H9 (cell line): ENCODE data around the gene ASXL3. TPM values are rescaled to one million over a fixed set of nuclear protein-coding genes. Genes with fewer than 3 reads are reported as not detected.

ENCODE experiments used
- DNase-seq: peaks from one replicate; pipeline ENCODE4 v3.0.0-alpha.2; 2017
- H2AFZ ChIP-seq: one replicate; pipeline ENCODE4 v1.6.1; 2013; ENCODE audit warnings: mild to moderate bottlenecking, low read length, control low read depth, moderate library complexity
- H2AK5ac ChIP-seq: 2 replicates; pipeline ENCODE4 v1.6.1; 2013; ENCODE audit warnings: low read length, control low read depth, mixed read lengths; ENCODE audit not compliant: insufficient read length
- H2BK120ac ChIP-seq: one replicate; pipeline ENCODE4 v1.6.1; 2013; ENCODE audit warnings: low read depth, mild to moderate bottlenecking, low read length, control low read depth, inconsistent platforms; ENCODE audit not compliant: poor library complexity, severe bottlenecking
- H2BK12ac ChIP-seq: 2 replicates; pipeline ENCODE4 v1.6.1; 2013; ENCODE audit warnings: low read length, control low read depth, mixed read lengths, low read depth; ENCODE audit not compliant: insufficient read length
- H2BK15ac ChIP-seq: 2 replicates; pipeline ENCODE4 v1.6.1; 2013; ENCODE audit warnings: low read depth, low read length, control low read depth
- H2BK20ac ChIP-seq: one replicate; pipeline ENCODE4 v1.6.1; 2013; ENCODE audit warnings: low read depth, mild to moderate bottlenecking, low read length, control low read depth, inconsistent platforms; ENCODE audit not compliant: poor library complexity, severe bottlenecking
- H2BK5ac ChIP-seq: 2 replicates; pipeline ENCODE4 v1.6.1; 2013; ENCODE audit warnings: low read length, control low read depth, mixed read lengths; ENCODE audit not compliant: insufficient read length
- H3K14ac ChIP-seq: 2 replicates; pipeline ENCODE4 v1.6.1; 2013; ENCODE audit warnings: low read length, control low read depth; ENCODE audit not compliant: insufficient read depth
- H3K18ac ChIP-seq: 2 replicates; pipeline ENCODE4 v1.6.1; 2013; ENCODE audit warnings: low read depth, mild to moderate bottlenecking, mixed read lengths, low read length, control low read depth; ENCODE audit not compliant: insufficient read length
- H3K23ac ChIP-seq: 2 replicates; pipeline ENCODE4 v1.6.1; 2013; ENCODE audit warnings: low read length, control low read depth, mixed read lengths, low read depth; ENCODE audit not compliant: insufficient read length
- H3K23me2 ChIP-seq: 2 replicates; pipeline ENCODE4 v1.6.1; 2013; ENCODE audit warnings: low read depth, mild to moderate bottlenecking, mixed read lengths, low read length, control low read depth; ENCODE audit not compliant: insufficient read length, poor library complexity, severe bottlenecking
- H3K27ac ChIP-seq: 2 replicates; pipeline ENCODE4 v1.5.1; 2013; ENCODE audit warnings: low read length, control low read depth, mixed read lengths, low read depth; ENCODE audit not compliant: insufficient read length
- H3K27me3 ChIP-seq: 2 replicates; pipeline ENCODE4 v1.6.1; 2013; ENCODE audit warnings: low read length, control low read depth, inconsistent platforms; ENCODE audit not compliant: insufficient read depth
- H3K4ac ChIP-seq: 2 replicates; pipeline ENCODE4 v1.6.1; 2013; ENCODE audit warnings: low read depth, mild to moderate bottlenecking, control low read depth, inconsistent platforms, low read length, moderate library complexity
- H3K4me1 ChIP-seq: 2 replicates; pipeline ENCODE4 v1.6.1; 2013; ENCODE audit warnings: low read length, control low read depth, inconsistent platforms; ENCODE audit not compliant: insufficient read depth
- H3K4me2 ChIP-seq: 2 replicates; pipeline ENCODE4 v1.6.1; 2013; ENCODE audit warnings: low read length, control low read depth, mixed read lengths; ENCODE audit not compliant: insufficient read length, insufficient read depth
- H3K56ac ChIP-seq: 2 replicates; pipeline ENCODE4 v1.6.1; 2013; ENCODE audit warnings: low read depth, mild to moderate bottlenecking, mixed read lengths, low read length, control low read depth; ENCODE audit not compliant: insufficient read length
- H3K79me1 ChIP-seq: 2 replicates; pipeline ENCODE4 v1.6.1; 2013; ENCODE audit warnings: low read depth, mild to moderate bottlenecking, moderate library complexity, low read length, control low read depth, inconsistent platforms; ENCODE audit not compliant: insufficient read depth, poor library complexity, severe bottlenecking
- H3K79me2 ChIP-seq: 2 replicates; pipeline ENCODE4 v1.6.1; 2013; ENCODE audit warnings: low read length, control low read depth, inconsistent platforms; ENCODE audit not compliant: insufficient read depth
- H3K9ac ChIP-seq: 2 replicates; pipeline ENCODE4 v1.6.1; 2013; ENCODE audit warnings: low read length, control low read depth, mixed read lengths; ENCODE audit not compliant: insufficient read length; ENCODE audit errors: extremely low read depth
- H3K9me3 ChIP-seq: one replicate; pipeline ENCODE4 v1.6.1; 2013; ENCODE audit warnings: low read depth, low read length, inconsistent platforms; ENCODE audit not compliant: control insufficient read depth
- H3T11ph ChIP-seq: one replicate; pipeline ENCODE4 v1.6.1; 2013; ENCODE audit warnings: mild to moderate bottlenecking, low read length, control low read depth, inconsistent platforms
- H4K20me1 ChIP-seq: one replicate; pipeline ENCODE4 v1.6.1; 2013; ENCODE audit not compliant: control insufficient read depth, insufficient read length, insufficient read depth
- H4K5ac ChIP-seq: 2 replicates; pipeline ENCODE4 v1.6.1; 2013; ENCODE audit warnings: low read depth, mild to moderate bottlenecking, mixed read lengths, low read length, control low read depth; ENCODE audit not compliant: insufficient read length
- H4K8ac ChIP-seq: replicated peaks from 2 replicates; pipeline ENCODE4 v1.6.1; 2013; ENCODE audit warnings: low read length, control low read depth, mixed read lengths, low read depth; ENCODE audit not compliant: insufficient read length
- H4K91ac ChIP-seq: 2 replicates; pipeline ENCODE4 v1.6.1; 2013; ENCODE audit warnings: low read depth, mild to moderate bottlenecking, moderate library complexity, mixed read lengths, low read length, control low read depth; ENCODE audit not compliant: insufficient read length
- H3K27ac Mint-ChIP-seq, 3 experiments: 2 replicates in 2 of 3; 3 replicates in 1 of 3; pipeline ENCODE4 v1.8.0; 2020 to 2021; ENCODE audit warnings: mixed read lengths in 3 of 3, mild to moderate bottlenecking in 1 of 3, moderate library complexity in 1 of 3
- H3K27me3 Mint-ChIP-seq: 2 replicates; pipeline ENCODE4 v1.8.0; 2021; ENCODE audit warnings: low read depth, mild to moderate bottlenecking, moderate library complexity, mixed read lengths
- H3K36me3 Mint-ChIP-seq, 3 experiments: 2 replicates in 2 of 3; 3 replicates in 1 of 3; pipeline ENCODE4 v1.8.0; 2020 to 2021; ENCODE audit warnings: low read depth in 3 of 3, mixed read lengths in 3 of 3; ENCODE audit not compliant: insufficient read depth in 1 of 3
- H3K4me1 Mint-ChIP-seq, 2 experiments: 2 replicates each; pipeline ENCODE4 v1.8.0; 2020; ENCODE audit warnings: mixed read lengths in 2 of 2
- H3K4me3 Mint-ChIP-seq, 2 experiments: 2 replicates in 1 of 2; 3 replicates in 1 of 2; pipeline ENCODE4 v1.8.0; 2020 to 2021; ENCODE audit warnings: mild to moderate bottlenecking in 2 of 2, mixed read lengths in 2 of 2, moderate library complexity in 1 of 2
- H3K9me3 Mint-ChIP-seq, 2 experiments: 2 replicates in 1 of 2; 3 replicates in 1 of 2; pipeline ENCODE4 v1.8.0; 2020; ENCODE audit warnings: mild to moderate bottlenecking in 2 of 2, mixed read lengths in 2 of 2, moderate library complexity in 1 of 2
- WGBS: extraction: QIAGEN DNeasy Blood & Tissue Kit; methylation state at CpG from one replicate; pipeline ENCODE4 v1.1.7; 2013; ENCODE audit warnings: missing lambda C conversion rate, low lambda C conversion rate, mixed read lengths; ENCODE audit not compliant: insufficient read length; ENCODE audit errors: extremely low coverage; 5-methylcytosine and 5-hydroxymethylcytosine counted together
- total RNA-seq: library from RNA; stranded (reverse); gene quantifications from 2 replicates; pipeline ENCODE4 v1.2.1, GENCODE V29; 2021
- TF ChIP-seq, protein P1 (sequence below): fragments of 200-600 bp; sonication (generic); conservative IDR thresholded peaks from 3 replicates; pipeline ENCODE4 v1.8.0; 2021; ENCODE audit warnings: antibody characterized with exemption, mild to moderate bottlenecking

The ASXL3 gene
- total RNA-seq, 1 experiment from 2014 or later: 0.35 TPM

DNA sequence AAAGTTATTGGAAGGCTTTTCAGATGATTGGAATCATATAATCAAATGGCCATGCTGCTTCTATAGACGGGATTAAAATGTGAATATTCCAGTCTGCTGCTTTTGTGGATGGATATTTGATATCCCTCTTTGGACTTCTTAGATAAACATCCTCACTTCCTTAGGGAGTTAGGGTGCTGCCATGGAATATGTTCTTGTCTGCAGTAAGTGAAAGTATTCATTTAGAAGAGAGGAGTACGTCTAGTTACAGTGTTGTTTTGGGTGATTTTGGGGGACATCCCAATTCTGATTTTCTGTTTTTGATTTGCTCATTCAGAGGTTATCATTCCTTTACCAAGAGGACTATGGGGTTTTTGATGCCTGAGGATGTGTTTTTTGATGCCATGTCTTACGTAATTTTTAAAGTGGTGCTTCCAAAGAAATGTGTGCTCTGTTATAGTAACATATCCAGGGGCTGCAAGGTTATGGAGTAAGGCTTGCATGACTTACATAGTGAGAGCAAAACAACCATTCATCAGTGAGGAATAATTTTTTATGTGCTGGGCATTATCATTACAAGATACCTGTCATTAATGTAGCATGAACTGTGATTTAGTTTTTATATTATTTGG lies 33.6 kb downstream of the ASXL3 start:
- H4K5ac ChIP-seq: no peak overlapping the region
- H2BK20ac ChIP-seq: no peak overlapping the region
- no peak overlapping the region for H2AK5ac ChIP-seq
- H3K56ac ChIP-seq: no peak overlapping the region
- H2BK12ac ChIP-seq: no peak overlapping the region
- no CpG with 5 or more reads among the region's 3 CpGs for WGBS
- H3K27me3 Mint-ChIP-seq: no peaks in the 10 kb centered on the region
- no peaks in the 10 kb centered on the region for H3K27me3 ChIP-seq
- H3K9me3 Mint-ChIP-seq: no peaks in the 10 kb centered on the region
- no peak overlapping the region for H3K18ac ChIP-seq
- H2AFZ ChIP-seq: no peak overlapping the region
- H2BK120ac ChIP-seq: no peak overlapping the region
- no peaks in the 10 kb centered on the region for H4K20me1 ChIP-seq
- peaks cover 4% of the 10 kb centered on the region in 2 experiments for H3K4me1 Mint-ChIP-seq
- no peak for DNase-seq
- no peak overlapping the region for H3K27ac Mint-ChIP-seq
- no peaks in the 10 kb centered on the region for H3K79me2 ChIP-seq
- H3K23me2 ChIP-seq: no peaks in the 10 kb centered on the region
- H3K27ac ChIP-seq: no peak overlapping the region
- H3K4ac ChIP-seq: no peak overlapping the region
- no peak overlapping the region for H3K4me3 Mint-ChIP-seq
- no peak overlapping the region for H4K91ac ChIP-seq
- no peak overlapping the region for H3K9ac ChIP-seq
- no peak overlapping the region for H3T11ph ChIP-seq
- H4K8ac ChIP-seq: no peak overlapping the region
- H3K79me1 ChIP-seq: no peaks in the 10 kb centered on the region
- H3K9me3 ChIP-seq: no peaks in the 10 kb centered on the region
- H3K14ac ChIP-seq: no peak overlapping the region
- no peak overlapping the region for H3K4me2 ChIP-seq
- no peaks in the 10 kb centered on the region for H3K36me3 Mint-ChIP-seq
- H3K4me1 ChIP-seq: no peaks in the 10 kb centered on the region
- no peak overlapping the region for H2BK5ac ChIP-seq
- no peak overlapping the region for H3K23ac ChIP-seq
- H2BK15ac ChIP-seq: no peak overlapping the region
- TF ChIP-seq, protein P1, sequence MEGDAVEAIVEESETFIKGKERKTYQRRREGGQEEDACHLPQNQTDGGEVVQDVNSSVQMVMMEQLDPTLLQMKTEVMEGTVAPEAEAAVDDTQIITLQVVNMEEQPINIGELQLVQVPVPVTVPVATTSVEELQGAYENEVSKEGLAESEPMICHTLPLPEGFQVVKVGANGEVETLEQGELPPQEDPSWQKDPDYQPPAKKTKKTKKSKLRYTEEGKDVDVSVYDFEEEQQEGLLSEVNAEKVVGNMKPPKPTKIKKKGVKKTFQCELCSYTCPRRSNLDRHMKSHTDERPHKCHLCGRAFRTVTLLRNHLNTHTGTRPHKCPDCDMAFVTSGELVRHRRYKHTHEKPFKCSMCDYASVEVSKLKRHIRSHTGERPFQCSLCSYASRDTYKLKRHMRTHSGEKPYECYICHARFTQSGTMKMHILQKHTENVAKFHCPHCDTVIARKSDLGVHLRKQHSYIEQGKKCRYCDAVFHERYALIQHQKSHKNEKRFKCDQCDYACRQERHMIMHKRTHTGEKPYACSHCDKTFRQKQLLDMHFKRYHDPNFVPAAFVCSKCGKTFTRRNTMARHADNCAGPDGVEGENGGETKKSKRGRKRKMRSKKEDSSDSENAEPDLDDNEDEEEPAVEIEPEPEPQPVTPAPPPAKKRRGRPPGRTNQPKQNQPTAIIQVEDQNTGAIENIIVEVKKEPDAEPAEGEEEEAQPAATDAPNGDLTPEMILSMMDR: no peak
